Umbilical cord (tissue), 2 donors: ENCODE data around the gene OR5I1. TPM values are rescaled to one million over a fixed set of nuclear protein-coding genes. Genes with fewer than 3 reads are reported as not detected.
A peak's percentile ranks its signal among the peaks of the same experiment; 100 is the strongest.
"Not testable (repeated sequence)": the region's sequence is repeated elsewhere in the genome, so short reads cannot be mapped to it uniquely, and the experiment has no call there.

Experiments used
- DNase-seq: peaks from one replicate; pipeline ENCODE4 v3.0.0-alpha.2; 2015; ENCODE audit warnings: low spot score
- total RNA-seq: library from RNA; depleted of rRNA; stranded (reverse); fragments of >200 nt; gene quantifications from one replicate; pipeline ENCODE4 v1.2.3, GENCODE V29; 2014; ENCODE audit warnings: low replicate concordance; ENCODE audit not compliant: insufficient read depth

Gene OR5I1
- 2.9 TPM for total RNA-seq

GRCh38 chr11:55936300-55936699 is at the start of gene OR5I1:
Gene OR5I1, minus strand, starts transcription at chr11:55936400. Its CDS starts 0 bp downstream, at chr11:55936400.
- no peak for DNase-seq

GRCh38 chr11:55970935-55971334 is 34.7 kb upstream of the OR5I1 start:
- no peak for DNase-seq

GRCh38 chr11:55969845-55970244 is 33.6 kb upstream of the OR5I1 start, which contains the start of gene OR10AG1:
Gene OR10AG1, minus strand, starts transcription at chr11:55969945. Its CDS starts 38 bp downstream, at chr11:55969907.
- DNase-seq = no peak

GRCh38 chr11:55967914-55968313 is 31.7 kb upstream of the OR5I1 start:
- DNase-seq = no peak

GRCh38 chr11:55966391-55966790 is 30.2 kb upstream of the OR5I1 start:
- DNase-seq = no peak

GRCh38 chr11:55956521-55956920 is 20.3 kb upstream of the OR5I1 start:
- no peak for DNase-seq

- DNase-seq = no peak
Observed at GRCh38 chr11:55949330-55949729, 13.1 kb upstream of the OR5I1 start.

GRCh38 chr11:55942785-55943392 is 6.7 kb upstream of the OR5I1 start:
- peak; percentile 34 for DNase-seq

- no peak for DNase-seq
Observed at GRCh38 chr11:55920537-55920936, 15.7 kb downstream of the OR5I1 start.

GRCh38 chr11:55914482-55914881 is 21.7 kb downstream of the OR5I1 start, which contains the start of gene OR5W2:
Gene OR5W2, minus strand, starts transcription at chr11:55914582. Its CDS starts 0 bp downstream, at chr11:55914582.
- DNase-seq = no peak

GRCh38 chr11:55902308-55902707 is 33.9 kb downstream of the OR5I1 start:
- no peak for DNase-seq

GRCh38 chr11:55895216-55895615 is 41.0 kb downstream of the OR5I1 start:
- no peak for DNase-seq

- not testable (repeated sequence) for DNase-seq
Observed at GRCh38 chr11:55885481-55885880, 50.7 kb downstream of the OR5I1 start.

Other genes starting within 250 kb of the OR5I1 start
- gene OR5D13, start 163.0 kb downstream of the OR5I1 start, total RNA-seq = 9.9 TPM
- 1.9 TPM for gene OR5D14, start 140.8 kb downstream of the OR5I1 start, total RNA-seq
- 1.7 TPM for gene OR5L1, start 125.0 kb downstream of the OR5I1 start, total RNA-seq
- 2.2 TPM for gene OR5D18, start 116.8 kb downstream of the OR5I1 start, total RNA-seq
- gene OR5L2, start 109.2 kb downstream of the OR5I1 start, total RNA-seq = 0.72 TPM
- gene OR5D16, start 97.6 kb downstream of the OR5I1 start, total RNA-seq = 1.4 TPM
- gene TRIM51, start 53.1 kb downstream of the OR5I1 start, total RNA-seq = not detected
- 2.9 TPM for gene OR5W2, start 21.8 kb downstream of the OR5I1 start, total RNA-seq
- gene OR10AG1, start 33.5 kb upstream of the OR5I1 start, total RNA-seq = 3.4 TPM
- gene OR5F1, start 58.2 kb upstream of the OR5I1 start, total RNA-seq = 1.4 TPM
- gene OR5AS1, start 91.3 kb upstream of the OR5I1 start, total RNA-seq = 6.3 TPM
- not detected for gene OR8I2, start 156.9 kb upstream of the OR5I1 start, total RNA-seq
- gene OR8H2, start 167.3 kb upstream of the OR5I1 start, total RNA-seq = 3.9 TPM
- 2.2 TPM for gene OR8H3, start 186.0 kb upstream of the OR5I1 start, total RNA-seq
- gene OR8J3, start 203.8 kb upstream of the OR5I1 start, total RNA-seq = 2.9 TPM
- gene OR8K5, start 223.9 kb upstream of the OR5I1 start, total RNA-seq = 6.0 TPM
- 1.4 TPM for gene OR5J2, start 240.2 kb upstream of the OR5I1 start, total RNA-seq